ENCODE measurements around the gene RDH14. TPM values are rescaled to one million over a fixed set of nuclear protein-coding genes. Genes with fewer than 3 reads are reported as not detected.

Gene RDH14
- total RNA-seq, 1 experiment from 2014 or later, result 30.9 TPM

- Histone ChIP-seq H3K9me3 (ENCODE audit: low read length) (no peaks in the 10 kb centered on the region), H3K9me2 (replicated peaks; ENCODE audit: low read length) (no peaks in the 10 kb centered on the region), H3F3A (ENCODE audit: low read length, unreplicated experiment) (no peaks in the 10 kb centered on the region), H3K36me3 (ENCODE audit: low read depth, low read length) (no peaks in the 10 kb centered on the region), H2AFZ (ENCODE audit: low read length) (no peak overlapping the region), H3K4me1 (ENCODE audit: insufficient read depth, low read length) (peaks cover 22% of the 10 kb centered on the region), H3K4me3 (ENCODE audit: low read length) (no peak overlapping the region), H3K27ac (ENCODE audit: low read length) (no peak overlapping the region), H4K20me1 (ENCODE audit: low read length) (no peaks in the 10 kb centered on the region), H3K4me2 (ENCODE audit: low read length) (no peak overlapping the region), H3K79me2 (ENCODE audit: low read length) (no peaks in the 10 kb centered on the region), H3K9ac (ENCODE audit: low read length) (no peak overlapping the region), H3K27me3 (ENCODE audit: low read length) (no peaks in the 10 kb centered on the region)
- ChIA-PET CTCF (no interaction called here), POLR2A (ENCODE audit: unreplicated experiment) (no interaction called here)
- no peak for TF ChIP-seq CTCF (conservative IDR thresholded peaks at IDR 0.05; ENCODE audit: low read depth, low read length)
- no peak for TF ChIP-seq EZH2 (IDR thresholded peaks at IDR 0.05; ENCODE audit: low read length, unreplicated experiment)
- no peak for TF ChIP-seq EZH2phosphoT487 (IDR thresholded peaks at IDR 0.05; ENCODE audit: borderline replicate concordance, low read length)
- no TSS peak for BruUV-seq (replicated peaks)
- intact Hi-C loops (cut with micrococcal nuclease), result no loop called here
- ATAC-seq, result no peak
- no peak for DNase-seq
These were observed 16.3 kb downstream of the RDH14 start for GRCh38 chr2:18544171-18544570.

DNA sequence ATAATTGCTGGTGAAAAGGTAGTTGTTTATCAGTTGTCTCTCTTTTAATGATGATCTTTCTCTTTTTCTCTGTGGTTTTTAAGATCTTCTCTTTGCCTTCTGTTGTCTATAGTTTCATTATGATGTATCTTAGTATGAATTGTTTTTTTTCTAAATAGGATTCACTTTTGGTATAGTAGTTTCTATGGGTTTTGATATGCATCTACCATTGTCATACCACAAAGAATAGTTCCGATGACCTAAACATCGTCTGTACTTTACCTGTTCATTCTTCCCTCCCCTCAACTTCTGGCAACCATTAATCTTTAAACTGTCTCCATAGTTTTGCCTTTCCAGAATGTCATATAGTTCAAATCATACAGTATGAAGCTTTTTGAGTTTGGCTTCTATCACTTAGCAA lies 19.6 kb downstream of the RDH14 start:
- BruUV-seq (replicated peaks), result no TSS peak
- no peaks in the 10 kb centered on the region for H3K36me3 ChIP-seq (ENCODE audit: low read depth, low read length)

More for the DNA sequence above, 19.6 kb downstream of the RDH14 start:
- ChIA-PET CTCF (no interaction called here), POLR2A (ENCODE audit: unreplicated experiment) (no interaction called here)
- Histone ChIP-seq H3K27ac (ENCODE audit: low read length) (no peak overlapping the region), H3K4me2 (ENCODE audit: low read length) (no peak overlapping the region), H3K4me1 (ENCODE audit: insufficient read depth, low read length) (peaks cover 23% of the 10 kb centered on the region), H3K27me3 (ENCODE audit: low read length) (no peaks in the 10 kb centered on the region), H3K9ac (ENCODE audit: low read length) (no peak overlapping the region), H3K4me3 (ENCODE audit: low read length) (no peak overlapping the region), H2AFZ (ENCODE audit: low read length) (no peak overlapping the region), H3K9me3 (ENCODE audit: low read length) (no peaks in the 10 kb centered on the region), H3F3A (ENCODE audit: low read length, unreplicated experiment) (no peaks in the 10 kb centered on the region), H3K79me2 (ENCODE audit: low read length) (no peaks in the 10 kb centered on the region), H4K20me1 (ENCODE audit: low read length) (no peaks in the 10 kb centered on the region), H3K9me2 (replicated peaks; ENCODE audit: low read length) (no peaks in the 10 kb centered on the region)
- ATAC-seq, result no peak
- intact Hi-C loops (cut with micrococcal nuclease), result no loop called here
- no peak for TF ChIP-seq EZH2 (IDR thresholded peaks at IDR 0.05; ENCODE audit: low read length, unreplicated experiment)
- TF ChIP-seq EZH2phosphoT487 (IDR thresholded peaks at IDR 0.05; ENCODE audit: borderline replicate concordance, low read length), result no peak
- no peak for TF ChIP-seq CTCF (conservative IDR thresholded peaks at IDR 0.05; ENCODE audit: low read depth, low read length)
- DNase-seq, result no peak

Data from PC-3 (cell line).